ENCODE measurements around the gene KLK10. TPM values are rescaled to one million over a fixed set of nuclear protein-coding genes. Genes with fewer than 3 reads are reported as not detected.
A peak's percentile ranks its signal among the peaks of the same experiment; 100 is the strongest.

KLK10 gene
- total RNA-seq, 1 experiment from 2014 or later, result not detected

DNA sequence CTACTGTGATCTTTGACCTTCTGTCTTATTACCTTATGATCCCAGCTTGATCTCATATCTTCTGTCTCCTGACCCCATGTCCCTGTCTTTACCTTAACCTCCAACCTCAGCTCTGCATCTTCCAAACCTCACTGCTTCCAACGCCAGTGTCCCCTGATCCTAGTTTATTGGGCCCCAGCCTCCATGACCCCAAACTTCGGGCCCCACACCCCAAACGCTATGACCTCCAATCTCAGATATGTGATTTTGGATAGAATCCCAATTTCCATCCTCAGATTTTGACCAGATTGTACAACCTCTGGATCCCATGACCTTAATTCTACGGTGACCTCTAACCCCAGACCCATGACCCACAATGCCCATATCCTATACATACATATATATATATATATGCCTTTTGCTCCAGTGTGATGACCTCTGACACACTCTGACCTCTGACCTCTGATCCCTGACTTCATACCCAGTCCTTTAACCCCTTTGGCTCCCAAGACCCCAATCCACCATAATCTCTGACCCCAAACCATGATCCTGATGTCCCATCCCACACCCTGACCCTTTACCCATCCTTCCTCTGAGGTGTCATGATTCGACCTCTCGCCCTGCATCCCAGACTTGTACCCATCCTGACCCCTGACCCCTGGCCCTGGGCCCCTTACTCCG, 11.8 kb upstream of the KLK10 start:
- Histone ChIP-seq H3K9me3 (ENCODE audit: low read depth, low read length, poor library complexity, severe bottlenecking) (no peaks in the 10 kb centered on the region), H3K36me3 (ENCODE audit: insufficient read depth, low read length, poor library complexity, severe bottlenecking) (no peaks in the 10 kb centered on the region), H3K27me3 (replicated peaks; ENCODE audit: insufficient read depth, low read depth, low read length, poor library complexity) (peaks cover 23% of the 10 kb centered on the region), H3K27ac (ENCODE audit: low read depth, low read length, poor library complexity, severe bottlenecking) (no peak overlapping the region), H3K4me1 (ENCODE audit: insufficient read depth, low read length, poor library complexity, severe bottlenecking) (no peaks in the 10 kb centered on the region), H3K4me3 (ENCODE audit: low read depth, low read length, poor library complexity, severe bottlenecking) (no peak overlapping the region)
- intact Hi-C loops (cut with micrococcal nuclease; ENCODE audit: unreplicated experiment), result no loop called here
- POLR2A ChIA-PET (ENCODE audit: low non-redundant PET), result no interaction called here
- CTCF ChIA-PET, result no interaction called here
- TF ChIP-seq EZH2 (IDR thresholded peaks at IDR 0.05; ENCODE audit: borderline replicate concordance, low read depth, low read length, poor library complexity, severe bottlenecking), result no peak
- TF ChIP-seq CTCF (conservative IDR thresholded peaks at IDR 0.05; ENCODE audit: low read depth, low read length), result no peak
- DNase-seq (ENCODE audit: low spot score), result no peak
- no TSS peak for BruUV-seq (replicated peaks)

DNA sequence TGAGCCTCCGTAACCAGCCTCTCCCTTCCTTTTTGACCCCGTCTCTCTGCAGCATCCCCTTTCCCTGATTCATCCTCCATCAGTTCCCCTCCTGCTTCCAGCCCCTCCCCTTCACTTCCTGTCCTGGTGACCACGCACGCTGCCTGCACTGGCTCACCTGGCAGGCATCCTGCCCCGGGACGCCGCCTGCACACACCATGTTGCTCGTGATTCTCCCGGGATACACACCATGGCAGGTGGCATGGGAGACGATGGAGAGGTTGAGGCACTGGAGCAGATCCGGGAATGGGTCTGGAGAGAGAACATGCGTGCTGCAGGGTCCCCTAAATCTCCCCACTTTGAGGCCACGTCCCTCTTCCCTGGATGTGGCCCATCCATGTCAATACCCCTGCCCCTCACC, 11.1 kb upstream of the KLK10 start:
- no peak overlapping the region for H3K4me3 ChIP-seq (ENCODE audit: low read depth, low read length, poor library complexity, severe bottlenecking)
- no TSS peak for BruUV-seq (replicated peaks)
- H3K4me1 ChIP-seq (ENCODE audit: insufficient read depth, low read length, poor library complexity, severe bottlenecking), result no peaks in the 10 kb centered on the region
- TF ChIP-seq EZH2 (IDR thresholded peaks at IDR 0.05; ENCODE audit: borderline replicate concordance, low read depth, low read length, poor library complexity, severe bottlenecking) (no peak), CTCF (conservative IDR thresholded peaks at IDR 0.05; ENCODE audit: low read depth, low read length) (no peak)
- POLR2A ChIA-PET (ENCODE audit: low non-redundant PET), result no interaction called here
- H3K27me3 ChIP-seq (replicated peaks; ENCODE audit: insufficient read depth, low read depth, low read length, poor library complexity), result peaks cover 30% of the 10 kb centered on the region
- H3K9me3 ChIP-seq (ENCODE audit: low read depth, low read length, poor library complexity, severe bottlenecking), result no peaks in the 10 kb centered on the region
- intact Hi-C loops (cut with micrococcal nuclease; ENCODE audit: unreplicated experiment), result no loop called here
- no peak overlapping the region for H3K27ac ChIP-seq (ENCODE audit: low read depth, low read length, poor library complexity, severe bottlenecking)
- H3K36me3 ChIP-seq (ENCODE audit: insufficient read depth, low read length, poor library complexity, severe bottlenecking), result no peaks in the 10 kb centered on the region
- CTCF ChIA-PET, result interaction anchor here (0.7 kb wide), 1 partner anchor 101 kb away, joined by 4 read pairs; no protein-coding TSS in a partner anchor
- DNase-seq (ENCODE audit: low spot score), result no peak

DNA sequence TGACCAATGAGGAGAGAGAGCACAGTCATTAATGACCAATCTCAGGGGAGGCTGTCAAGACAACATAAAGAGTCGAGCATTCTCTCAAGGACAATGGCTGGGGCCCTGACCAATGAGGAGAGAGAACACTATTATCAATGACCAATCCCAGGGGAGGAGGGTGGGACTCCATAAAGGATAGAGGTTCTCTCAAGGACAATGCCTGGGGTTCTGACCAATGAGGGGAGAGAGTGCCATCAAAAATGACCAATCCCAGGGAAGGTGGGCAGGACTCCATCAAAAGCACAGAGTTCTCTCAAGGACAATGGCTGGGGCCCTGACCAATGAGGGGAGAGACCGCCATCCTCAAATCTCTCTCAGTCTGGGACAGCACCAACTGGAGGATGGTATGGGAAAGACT, 10.2 kb upstream of the KLK10 start:
- no peaks in the 10 kb centered on the region for H3K36me3 ChIP-seq (ENCODE audit: insufficient read depth, low read length, poor library complexity, severe bottlenecking)
- H3K27me3 ChIP-seq (replicated peaks; ENCODE audit: insufficient read depth, low read depth, low read length, poor library complexity), result peaks cover 37% of the 10 kb centered on the region
- no TSS peak for BruUV-seq (replicated peaks)
- TF ChIP-seq CTCF (conservative IDR thresholded peaks at IDR 0.05; ENCODE audit: low read depth, low read length) (no peak), EZH2 (IDR thresholded peaks at IDR 0.05; ENCODE audit: borderline replicate concordance, low read depth, low read length, poor library complexity, severe bottlenecking) (no peak)
- ChIA-PET CTCF (no interaction called here), POLR2A (ENCODE audit: low non-redundant PET) (no interaction called here)
- H3K27ac ChIP-seq (ENCODE audit: low read depth, low read length, poor library complexity, severe bottlenecking), result no peak overlapping the region
- no peak overlapping the region for H3K4me3 ChIP-seq (ENCODE audit: low read depth, low read length, poor library complexity, severe bottlenecking)
- H3K9me3 ChIP-seq (ENCODE audit: low read depth, low read length, poor library complexity, severe bottlenecking), result no peaks in the 10 kb centered on the region
- intact Hi-C loops (cut with micrococcal nuclease; ENCODE audit: unreplicated experiment), result no loop called here
- DNase-seq (ENCODE audit: low spot score), result peak; percentile 25
- no peaks in the 10 kb centered on the region for H3K4me1 ChIP-seq (ENCODE audit: insufficient read depth, low read length, poor library complexity, severe bottlenecking)
